Esophagus squamous epithelium (tissue), 4 donors: Measurements from ENCODE around the gene NDUFV3.
A peak's percentile ranks its signal among the peaks of the same experiment; 100 is the strongest.

ENCODE experiments used
- CTCF ChIP-seq, 6 experiments: fragments of 450-650 bp in 4 of 6; fragments of 200-600 bp in 2 of 6; sonication (generic) in 2 of 6; IDR thresholded peaks; one replicate each; pipeline ENCODE4 v1.5.1; 2016 to 2019; ENCODE audit warnings: antibody characterized with exemption in 6 of 6, mild to moderate bottlenecking in 4 of 6, moderate library complexity in 4 of 6
- POLR2A ChIP-seq, 4 donors: fragments of 450-650 bp; IDR thresholded peaks; one replicate each; pipeline ENCODE4 v1.6.1; 2017; ENCODE audit warnings: antibody characterized with exemption in 4 of 4, mild to moderate bottlenecking in 4 of 4, moderate library complexity in 3 of 4

GRCh38 chr21:42878993-42879787 lies 13.9 kb upstream of the NDUFV3 start, which contains the start of gene WDR4:
- peak in 1 of 6 experiments; percentile 48 for TF ChIP-seq CTCF (IDR thresholded peaks at IDR 0.05)
- TF ChIP-seq POLR2A (IDR thresholded peaks at IDR 0.05): peak in 2 of 4 donors; percentile 70 to 77
